DMS53 (cell line): Measurements from ENCODE around the gene GPR152.
A peak's percentile ranks its signal among the peaks of the same experiment; 100 is the strongest.
"Not testable (repeated sequence)": the region's sequence is repeated elsewhere in the genome, so short reads cannot be mapped to it uniquely, and the experiment has no call there.

ENCODE experiments used
- DNase-seq: peaks from one replicate; lab custom pipeline; 2025; lab: John Stamatoyannopoulos, UW

The GPR152 gene

GRCh38 chr11:67489203-67489884, 36.8 kb upstream of the GPR152 start:
- no peak for DNase-seq

GRCh38 chr11:67486481-67487195, 34.1 kb upstream of the GPR152 start:
- no peak for DNase-seq

- peak; percentile 50 for DNase-seq
These were observed 33.4 kb upstream of the GPR152 start for GRCh38 chr11:67485873-67486361.

DNA sequence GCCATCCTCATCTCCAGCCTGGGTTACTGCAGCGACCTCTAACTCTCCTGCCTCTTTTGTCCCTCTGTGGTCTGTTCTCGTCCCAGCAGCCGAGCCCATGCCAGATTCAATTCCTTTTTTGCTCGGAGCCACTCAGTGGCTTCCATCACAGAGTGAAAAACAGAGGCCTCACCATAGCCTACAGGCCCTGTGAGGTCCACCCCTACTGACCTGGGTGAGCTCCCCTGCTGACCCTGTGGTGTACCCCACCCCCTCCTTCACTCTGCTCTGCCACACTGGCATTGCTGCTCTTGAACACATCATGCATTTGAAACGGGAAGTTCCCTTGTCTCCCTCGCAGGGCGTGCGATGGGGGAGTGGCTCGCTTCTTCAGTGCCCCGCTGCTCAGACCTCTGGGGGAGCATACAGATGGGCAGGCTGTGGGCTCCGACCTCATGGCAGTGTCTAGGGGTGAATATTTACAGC, 32.4 kb upstream of the GPR152 start:
- DNase-seq = no peak

- DNase-seq = no peak
These were observed 31.5 kb upstream of the GPR152 start for GRCh38 chr11:67483831-67484665.

DNA sequence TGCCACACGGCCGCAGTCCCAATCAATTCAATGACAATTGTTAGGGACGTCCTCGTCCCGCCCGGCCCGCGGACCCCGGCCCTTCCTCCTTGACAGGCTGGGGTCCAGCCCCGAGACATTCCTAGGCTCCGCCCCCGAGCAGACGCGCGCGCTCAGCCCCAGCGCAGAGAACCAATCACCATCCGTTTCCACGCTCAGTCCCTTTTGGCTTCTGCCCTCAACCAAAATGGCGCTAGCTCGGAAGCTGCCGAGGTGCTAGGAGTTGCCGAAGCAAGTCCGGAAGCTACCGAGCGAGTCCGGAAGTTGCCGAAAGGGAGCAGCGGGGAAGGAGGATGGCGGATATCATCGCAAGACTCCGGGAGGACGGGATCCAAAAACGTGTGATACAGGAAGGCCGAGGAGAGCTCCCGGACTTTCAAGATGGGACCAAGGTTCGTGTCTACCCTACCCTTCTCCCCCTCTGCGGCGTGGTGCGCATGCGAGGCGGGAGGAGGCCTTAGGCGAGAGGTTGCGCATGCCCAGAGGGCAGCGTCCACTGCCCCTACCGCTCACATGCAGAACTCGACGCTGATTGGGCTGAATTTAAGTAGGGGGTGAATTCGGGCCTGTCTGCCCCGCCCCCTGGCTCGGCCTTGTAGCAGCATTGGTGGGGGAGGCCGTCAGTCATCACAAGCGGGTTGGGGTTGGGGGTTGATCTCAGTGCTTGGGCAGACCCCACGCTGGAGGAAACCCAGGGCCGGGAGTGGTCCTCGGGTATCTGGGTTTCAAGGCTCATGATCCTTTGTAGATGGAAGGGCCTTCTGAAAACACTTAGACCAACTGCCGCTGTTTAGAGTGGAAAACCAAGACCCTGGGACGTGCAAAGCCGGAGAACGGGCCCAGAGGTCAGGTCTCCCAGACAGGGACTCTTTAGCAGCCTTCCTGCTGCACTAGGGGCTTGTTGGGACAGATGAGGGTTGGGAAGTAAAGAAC, 30.6 kb upstream of the GPR152 start, which contains the start of gene AIP:
Gene AIP (plus strand): TSS at position 200 of the 972 bp plus-strand sequence. CDS start 133 bp downstream, at position 333.
- DNase-seq = peak; percentile 100

DNA sequence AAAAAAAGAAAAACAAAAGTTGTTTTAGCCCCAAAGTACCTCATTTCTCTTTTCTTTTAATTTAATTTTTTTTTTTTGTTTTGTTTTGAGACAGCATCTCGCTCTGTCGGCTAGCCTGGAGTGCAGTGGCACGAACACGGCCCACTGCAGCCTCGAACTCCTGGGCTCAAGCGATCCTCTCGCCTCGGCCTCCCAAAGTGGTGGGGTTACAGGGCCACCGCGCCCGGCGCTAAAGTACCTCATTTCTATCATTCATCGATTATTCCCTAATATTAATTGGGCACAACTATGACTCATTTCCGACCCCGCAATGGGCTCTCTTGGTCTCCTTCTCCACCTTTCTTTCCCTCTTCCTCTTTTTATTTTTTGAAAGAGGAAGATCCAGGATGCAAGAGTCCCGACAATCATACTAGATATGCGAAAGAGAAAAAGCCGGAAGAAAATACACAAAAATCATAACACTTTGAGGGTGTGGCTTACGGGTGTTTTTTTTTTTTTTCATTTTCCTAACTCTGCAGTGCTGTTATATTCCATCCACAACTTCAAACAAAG, 29.8 kb upstream of the GPR152 start:
- peak; percentile 91 for DNase-seq

DNA sequence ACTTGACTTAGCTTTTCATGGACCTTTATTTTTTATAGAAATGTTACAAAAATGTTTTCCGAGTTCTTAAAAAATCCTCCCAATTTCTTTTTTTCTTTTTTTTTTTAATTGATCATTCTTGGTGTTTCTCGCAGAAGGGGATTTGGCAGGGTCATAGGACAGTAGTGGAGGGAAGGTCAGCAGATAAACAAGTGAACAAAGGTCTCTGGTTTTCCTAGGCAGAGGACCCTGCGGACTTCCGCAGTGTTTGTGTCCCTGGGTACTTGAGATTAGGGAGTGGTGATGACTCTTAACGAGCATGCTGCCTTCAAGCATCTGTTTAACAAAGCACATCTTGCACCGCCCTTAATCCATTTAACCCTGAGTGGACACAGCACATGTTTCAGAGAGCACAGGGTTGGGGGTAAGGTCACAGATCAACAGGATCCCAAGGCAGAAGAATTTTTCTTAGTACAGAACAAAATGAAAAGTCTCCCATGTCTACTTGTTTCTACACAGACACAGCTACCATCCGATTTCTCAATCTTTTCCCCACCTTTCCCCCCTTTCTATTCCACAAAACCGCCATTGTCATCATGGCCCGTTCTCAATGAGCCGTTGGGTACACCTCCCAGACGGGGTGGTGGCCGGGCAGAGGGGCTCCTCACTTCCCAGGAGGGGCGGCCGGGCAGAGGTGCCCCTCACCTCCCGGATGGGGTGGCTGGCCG, 25.0 kb upstream of the GPR152 start:
- DNase-seq = not testable (repeated sequence)

GRCh38 chr11:67476692-67477091, 24.2 kb upstream of the GPR152 start:
- DNase-seq = not testable (repeated sequence)

- no peak for DNase-seq
These were observed 20.4 kb upstream of the GPR152 start for GRCh38 chr11:67472882-67473281.

- DNase-seq = no peak
These were observed 17.9 kb upstream of the GPR152 start for GRCh38 chr11:67470337-67471002.

DNA sequence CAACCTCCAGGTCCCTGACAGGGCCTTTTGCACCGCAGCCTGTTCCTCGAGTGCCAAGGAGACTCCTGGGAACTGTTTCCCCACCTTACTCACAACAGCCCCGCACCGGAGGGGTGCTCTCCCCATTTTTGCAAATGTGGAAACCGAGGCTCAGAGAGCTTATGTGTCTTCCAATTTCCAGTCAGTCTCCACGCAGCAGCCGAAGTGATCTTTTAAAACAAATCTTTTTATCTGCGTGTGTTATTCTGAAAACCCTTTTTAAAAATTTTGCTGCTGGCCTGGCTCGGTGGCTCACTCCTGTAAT, 16.9 kb upstream of the GPR152 start:
- DNase-seq = no peak

- peak; percentile 98 for DNase-seq
These were observed 16.4 kb upstream of the GPR152 start, which contains the start of gene TMEM134 for GRCh38 chr11:67468759-67469507. Gene TMEM134, minus strand, starts transcription at chr11:67469251. Its CDS starts 59 bp downstream, at chr11:67469192.

DNA sequence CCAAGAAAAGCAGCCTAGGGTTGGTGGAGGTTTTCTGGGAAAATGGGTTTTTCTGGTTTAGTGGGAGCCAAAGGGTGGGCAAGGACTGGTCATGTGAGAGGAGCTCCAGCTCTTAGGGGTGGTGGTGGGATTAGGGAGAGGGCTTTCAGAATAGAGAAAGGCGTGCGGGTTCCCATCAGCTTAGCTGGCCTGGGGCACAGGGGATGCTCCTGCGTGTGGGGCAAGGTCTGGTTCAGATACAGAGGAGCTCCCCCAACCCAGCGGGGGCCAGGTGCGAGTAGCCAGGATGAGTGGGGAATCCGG, 15.9 kb upstream of the GPR152 start:
- no peak for DNase-seq

- DNase-seq = peak; percentile 89
These were observed 15.5 kb upstream of the GPR152 start for GRCh38 chr11:67468056-67468455.

DNA sequence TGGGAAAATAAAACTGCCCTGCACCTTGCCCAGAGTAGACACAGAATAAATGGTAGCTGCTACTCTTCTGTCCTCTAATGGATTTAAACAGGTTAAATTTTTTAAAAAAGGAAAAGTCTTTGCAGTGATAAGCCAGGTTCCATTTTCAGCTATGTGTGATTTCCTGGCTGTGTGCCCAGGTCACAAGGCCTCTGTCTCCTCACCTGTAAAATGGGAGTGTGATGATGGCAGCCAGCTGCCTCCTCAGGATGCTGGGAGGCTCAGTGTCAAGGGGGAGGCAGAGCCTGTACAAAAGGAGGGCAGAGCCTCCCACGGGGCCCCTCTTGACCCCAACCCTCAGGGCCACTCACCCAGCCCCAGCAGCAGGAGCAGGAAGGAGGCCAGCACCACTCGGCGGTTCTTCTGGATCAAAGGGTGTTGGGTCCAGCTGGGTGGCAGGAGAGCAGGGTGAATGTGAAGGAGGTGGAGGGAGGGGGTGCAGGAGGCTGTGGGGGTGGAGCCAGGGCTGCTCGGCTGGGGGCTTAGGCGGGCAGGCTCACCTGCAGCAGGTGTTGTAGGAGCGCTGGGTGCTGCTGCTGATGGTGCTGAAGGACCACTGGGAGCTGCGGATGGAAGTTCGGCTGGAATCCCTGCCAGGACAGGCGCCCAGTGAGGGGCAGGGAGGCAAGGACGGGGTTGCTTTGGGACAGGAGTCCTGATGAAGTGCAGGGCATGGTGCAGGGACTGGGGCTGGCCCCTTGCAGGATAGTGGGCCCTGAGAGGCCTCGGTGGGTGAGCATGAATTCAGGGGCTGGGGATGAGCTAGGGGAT, 14.6 kb upstream of the GPR152 start:
- DNase-seq = no peak

DNA sequence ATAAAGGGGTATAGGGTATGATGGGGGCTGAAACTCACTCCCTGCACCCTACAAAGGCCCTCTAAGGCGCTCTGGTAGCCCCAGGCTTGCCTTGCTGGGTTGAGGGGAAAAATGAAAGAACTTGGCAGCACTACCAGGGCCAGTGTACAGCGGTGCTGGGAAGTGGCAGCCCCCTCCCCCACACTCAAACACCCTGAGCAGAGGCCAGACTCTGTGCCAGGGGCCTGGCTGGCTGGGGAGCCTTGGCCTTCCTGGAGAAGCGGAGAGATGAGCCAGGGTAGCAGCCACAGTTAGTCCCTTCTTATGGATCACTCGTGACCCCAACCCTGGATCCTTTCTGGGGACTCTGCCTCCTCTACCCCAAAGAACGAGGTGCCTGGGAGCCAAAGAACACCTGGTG, 13.8 kb upstream of the GPR152 start:
- no peak for DNase-seq

DNA sequence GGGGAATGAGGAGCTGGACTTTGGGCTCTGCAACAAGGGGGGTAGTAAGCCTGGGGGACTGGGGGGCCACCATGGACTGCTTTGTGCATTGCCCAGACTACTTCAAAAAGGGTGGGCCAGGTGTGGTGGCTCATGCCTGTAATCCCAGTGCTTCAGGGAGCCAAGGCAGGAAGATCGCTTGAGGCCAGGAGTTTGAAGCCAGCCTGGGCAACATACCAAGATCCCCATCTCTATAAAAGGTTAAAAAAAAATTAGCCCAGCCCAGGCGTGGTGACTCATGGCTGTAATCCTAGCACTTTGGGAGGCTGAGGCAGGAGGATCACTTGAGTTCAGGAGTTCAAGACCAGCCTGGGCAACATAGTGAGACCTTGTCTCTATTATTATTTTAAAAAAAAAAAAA, 13.0 kb upstream of the GPR152 start:
- not testable (repeated sequence) for DNase-seq
